Mucosa of stomach (tissue), 1 donor: ENCODE data around the gene HS6ST3.

Experiments
- H3K27me3 ChIP-seq: one replicate; pipeline ENCODE4 v1.7.0; 2013; ENCODE audit warnings: mild to moderate bottlenecking, low read length; ENCODE audit not compliant: control insufficient read depth, insufficient read depth
- H3K36me3 ChIP-seq: one replicate; pipeline ENCODE4 v1.7.0; 2013; ENCODE audit warnings: low read length; ENCODE audit not compliant: control insufficient read depth, insufficient read depth
- H3K4me1 ChIP-seq: one replicate; pipeline ENCODE4 v1.7.0; 2013; ENCODE audit warnings: mild to moderate bottlenecking, low read length; ENCODE audit not compliant: control insufficient read depth, insufficient read depth
- H3K4me3 ChIP-seq: one replicate; pipeline ENCODE4 v1.7.0; 2013; ENCODE audit warnings: low read length
- H3K9ac ChIP-seq: one replicate; pipeline ENCODE4 v1.7.0; 2013; ENCODE audit warnings: mild to moderate bottlenecking, low read length, moderate library complexity
- H3K9me3 ChIP-seq: one replicate; pipeline ENCODE4 v1.7.0; 2013; ENCODE audit warnings: mild to moderate bottlenecking, low read length, moderate library complexity; ENCODE audit not compliant: control insufficient read depth
- donor health status: Pancreatic carcinoma.

HS6ST3 gene

DNA sequence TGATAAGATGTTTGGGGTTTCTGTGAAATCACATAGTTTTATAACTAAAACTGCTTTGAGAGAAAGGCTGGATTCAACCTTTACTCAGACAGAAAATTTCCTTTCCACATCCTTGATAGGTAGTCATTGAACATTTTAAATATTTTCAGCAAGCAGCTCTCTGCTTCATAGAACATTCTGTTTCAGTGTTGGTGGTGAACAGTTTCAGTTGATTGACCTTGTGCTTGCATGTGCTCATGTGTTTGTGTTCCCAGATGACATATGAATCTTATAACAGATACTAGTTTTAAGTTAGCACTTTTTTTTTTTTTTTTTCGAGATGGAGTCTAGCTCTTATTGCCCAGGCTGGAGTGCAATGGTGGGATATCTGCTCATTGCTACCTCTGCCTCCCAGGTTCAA lies 290.1 kb downstream of the HS6ST3 start:
- Histone ChIP-seq H3K9ac (no peak overlapping the region), H3K27me3 (no peaks in the 10 kb centered on the region), H3K4me1 (no peaks in the 10 kb centered on the region), H3K9me3 (no peaks in the 10 kb centered on the region), H3K4me3 (no peak overlapping the region), H3K36me3 (no peaks in the 10 kb centered on the region)

DNA sequence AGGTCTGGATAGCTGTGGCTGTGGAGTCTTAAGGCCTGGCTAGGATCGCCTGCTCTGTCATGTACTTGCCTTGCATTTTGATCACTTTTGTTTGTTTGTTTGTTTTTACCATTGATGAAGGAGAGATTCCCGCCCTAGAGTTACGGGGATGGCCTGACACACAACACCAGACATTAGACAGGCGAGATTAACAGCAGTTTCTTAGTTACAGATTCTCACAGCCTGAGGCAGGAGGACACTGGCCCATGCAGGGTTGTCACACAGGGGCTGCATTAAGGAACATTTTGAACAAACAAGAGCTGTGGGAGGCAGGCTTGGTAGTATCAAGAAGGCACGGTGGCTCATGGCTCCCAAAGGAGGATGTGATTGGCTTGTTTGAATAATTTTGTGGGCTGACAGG lies 291.8 kb downstream of the HS6ST3 start:
- H3K4me3 ChIP-seq: no peak overlapping the region
- H3K4me1 ChIP-seq: no peaks in the 10 kb centered on the region
- H3K36me3 ChIP-seq: no peaks in the 10 kb centered on the region
- H3K9me3 ChIP-seq: no peaks in the 10 kb centered on the region
- no peak overlapping the region for H3K9ac ChIP-seq
- H3K27me3 ChIP-seq: no peaks in the 10 kb centered on the region

DNA sequence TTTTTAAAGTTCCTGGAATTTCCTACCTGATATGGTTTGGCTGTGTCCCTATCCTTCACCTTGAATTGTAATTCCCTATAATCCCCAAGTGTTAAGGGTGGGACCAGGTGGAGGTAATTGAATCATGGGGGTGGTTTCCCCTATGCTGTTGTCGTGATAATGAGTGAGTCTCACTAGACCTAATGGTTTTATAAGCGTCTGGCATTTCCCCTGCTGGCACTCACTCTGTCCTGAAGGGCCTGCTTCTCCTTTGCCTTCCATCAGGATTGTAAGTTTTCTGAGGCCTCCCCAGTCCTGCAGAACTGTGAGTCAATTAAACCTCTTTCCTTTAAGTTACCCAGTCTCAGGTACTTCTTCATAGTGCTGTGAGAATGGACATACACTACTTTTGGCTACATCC lies 298.7 kb downstream of the HS6ST3 start:
- Histone ChIP-seq H3K9ac (no peak overlapping the region), H3K4me1 (no peaks in the 10 kb centered on the region), H3K9me3 (no peaks in the 10 kb centered on the region), H3K36me3 (no peaks in the 10 kb centered on the region), H3K4me3 (no peak overlapping the region), H3K27me3 (no peaks in the 10 kb centered on the region)

DNA sequence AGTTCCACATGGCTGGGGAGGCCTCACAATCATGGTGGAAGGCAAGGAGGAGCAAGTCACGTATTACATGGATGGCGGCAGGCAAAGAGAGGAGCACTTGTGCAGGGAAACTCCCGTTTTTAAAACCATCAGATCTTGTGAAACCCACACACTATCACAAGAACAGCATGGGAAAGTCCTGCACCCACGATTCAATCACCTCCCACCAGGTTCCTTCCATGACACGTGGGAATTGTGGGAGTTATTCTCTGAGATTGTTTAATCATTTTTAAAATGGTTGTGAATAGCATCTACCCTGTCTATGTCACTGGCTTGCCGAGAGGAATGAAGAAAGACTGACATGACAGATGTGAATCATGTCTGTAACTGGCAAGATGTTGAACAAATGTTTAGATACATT lies 301.7 kb downstream of the HS6ST3 start:
- Histone ChIP-seq H3K9ac (no peak overlapping the region), H3K9me3 (no peaks in the 10 kb centered on the region), H3K36me3 (no peaks in the 10 kb centered on the region), H3K27me3 (no peaks in the 10 kb centered on the region), H3K4me1 (no peaks in the 10 kb centered on the region), H3K4me3 (no peak overlapping the region)

DNA sequence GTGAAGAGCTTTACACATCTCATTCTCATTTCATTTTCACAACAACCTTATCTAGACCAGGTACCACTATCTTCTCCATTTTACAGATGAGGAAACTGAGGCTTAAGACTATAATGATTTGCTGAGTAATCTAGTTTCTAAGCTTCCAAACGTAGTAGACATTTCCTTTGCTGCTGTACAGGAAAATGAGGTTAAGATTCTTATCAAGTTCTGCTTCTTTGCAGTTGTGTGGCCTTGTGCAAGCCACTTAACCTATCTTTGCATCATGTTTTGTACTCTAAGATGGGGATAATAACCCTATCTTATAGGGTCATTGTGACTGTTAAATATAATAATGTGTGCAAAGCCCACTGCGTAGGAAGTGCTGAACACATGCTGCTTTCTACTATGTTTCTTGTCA lies 307.9 kb downstream of the HS6ST3 start:
- no peaks in the 10 kb centered on the region for H3K36me3 ChIP-seq
- H3K9me3 ChIP-seq: no peaks in the 10 kb centered on the region
- H3K4me3 ChIP-seq: no peak overlapping the region
- no peak overlapping the region for H3K9ac ChIP-seq
- no peaks in the 10 kb centered on the region for H3K4me1 ChIP-seq
- H3K27me3 ChIP-seq: no peaks in the 10 kb centered on the region

DNA sequence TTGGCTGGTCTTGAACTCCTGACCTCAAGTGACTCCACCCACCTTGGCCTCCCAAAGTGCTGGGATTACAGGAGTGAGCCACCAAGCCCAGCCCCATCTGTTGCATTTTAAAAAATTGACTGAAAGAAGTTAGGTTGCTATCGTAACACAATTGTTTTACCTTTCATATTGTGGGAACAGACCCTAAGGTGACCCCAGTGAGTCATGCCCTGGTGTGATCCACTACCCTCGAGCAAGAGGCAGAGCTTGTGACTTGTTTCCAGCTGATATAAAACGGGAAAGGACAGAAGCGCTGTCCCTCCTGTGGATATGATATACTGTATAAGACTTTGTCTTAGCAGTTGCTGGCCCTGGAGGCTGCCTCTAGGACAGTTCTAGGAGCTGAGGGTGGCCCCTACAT lies 308.6 kb downstream of the HS6ST3 start:
- Histone ChIP-seq H3K9me3 (no peaks in the 10 kb centered on the region), H3K4me3 (no peak overlapping the region), H3K4me1 (no peaks in the 10 kb centered on the region), H3K36me3 (no peaks in the 10 kb centered on the region), H3K27me3 (no peaks in the 10 kb centered on the region), H3K9ac (no peak overlapping the region)

DNA sequence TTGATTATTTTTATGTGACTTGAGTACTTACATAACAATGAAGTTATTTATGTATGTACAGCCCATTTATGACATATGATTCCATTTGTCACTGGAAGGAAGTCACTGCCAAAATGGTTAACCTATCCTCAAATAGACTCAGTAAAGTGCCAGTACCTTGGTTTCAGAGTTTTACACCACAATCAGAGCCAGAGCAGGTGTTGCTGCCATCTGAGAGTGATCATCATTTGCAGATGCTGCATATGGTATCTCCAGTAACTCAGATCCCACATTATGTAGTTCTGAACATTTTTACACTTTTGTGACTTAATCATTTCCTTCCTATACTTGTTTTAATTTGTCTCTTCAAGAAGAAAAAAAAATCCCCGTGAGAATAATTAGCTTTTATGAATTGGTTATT lies 313.3 kb downstream of the HS6ST3 start:
- H3K27me3 ChIP-seq: no peaks in the 10 kb centered on the region
- H3K36me3 ChIP-seq: no peaks in the 10 kb centered on the region
- H3K4me3 ChIP-seq: no peak overlapping the region
- no peaks in the 10 kb centered on the region for H3K9me3 ChIP-seq
- no peak overlapping the region for H3K9ac ChIP-seq
- H3K4me1 ChIP-seq: no peaks in the 10 kb centered on the region

DNA sequence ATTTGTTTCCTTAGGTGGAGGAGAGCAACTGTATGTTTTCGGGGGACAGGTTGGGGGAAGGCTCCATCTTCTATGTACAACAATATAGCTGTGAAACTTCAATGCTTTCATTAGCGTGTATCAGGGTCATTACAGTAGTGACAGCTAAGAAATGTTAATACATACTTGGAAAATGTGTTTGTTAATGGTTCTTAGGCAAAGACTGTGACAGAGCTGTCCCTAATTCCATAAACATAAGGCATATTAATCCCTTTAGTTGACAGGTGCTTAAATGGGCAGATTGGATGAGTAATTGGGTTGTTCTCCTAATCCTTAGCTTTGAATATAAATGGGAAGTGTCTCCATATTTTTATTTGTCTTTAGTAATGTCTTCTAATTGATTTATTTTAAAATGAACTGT lies 313.7 kb downstream of the HS6ST3 start:
- Histone ChIP-seq H3K9ac (no peak overlapping the region), H3K27me3 (no peaks in the 10 kb centered on the region), H3K9me3 (no peaks in the 10 kb centered on the region), H3K36me3 (no peaks in the 10 kb centered on the region), H3K4me3 (no peak overlapping the region), H3K4me1 (no peaks in the 10 kb centered on the region)

DNA sequence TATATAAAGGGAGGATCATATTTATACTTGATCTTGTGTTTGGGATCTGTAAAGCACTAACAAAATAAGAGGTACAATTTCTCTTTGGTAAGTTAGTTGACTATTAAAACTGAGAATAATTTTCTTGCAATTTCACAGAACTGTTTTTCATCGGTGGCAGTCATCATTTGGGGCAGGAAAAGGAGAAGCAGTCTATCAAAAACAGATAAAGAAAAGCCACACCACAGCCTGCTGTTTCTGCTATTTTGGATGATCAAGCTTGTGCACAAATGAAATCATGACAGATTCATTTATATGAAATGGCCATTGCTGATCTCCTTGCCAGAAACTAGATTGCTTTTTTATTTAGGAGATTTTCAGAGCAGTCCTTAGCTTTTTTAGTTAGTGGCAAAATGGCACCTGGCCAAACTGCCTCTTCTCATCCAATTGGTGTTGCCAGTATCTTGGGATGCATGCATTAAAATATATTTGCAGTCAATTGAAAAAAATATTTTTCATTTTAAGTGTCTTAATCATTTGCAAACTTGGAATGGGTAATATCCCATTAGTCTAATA lies 326.0 kb downstream of the HS6ST3 start:
- H3K4me3 ChIP-seq: no peak overlapping the region
- H3K9me3 ChIP-seq: no peaks in the 10 kb centered on the region
- H3K27me3 ChIP-seq: no peaks in the 10 kb centered on the region
- no peak overlapping the region for H3K9ac ChIP-seq
- no peaks in the 10 kb centered on the region for H3K4me1 ChIP-seq
- no peaks in the 10 kb centered on the region for H3K36me3 ChIP-seq

DNA sequence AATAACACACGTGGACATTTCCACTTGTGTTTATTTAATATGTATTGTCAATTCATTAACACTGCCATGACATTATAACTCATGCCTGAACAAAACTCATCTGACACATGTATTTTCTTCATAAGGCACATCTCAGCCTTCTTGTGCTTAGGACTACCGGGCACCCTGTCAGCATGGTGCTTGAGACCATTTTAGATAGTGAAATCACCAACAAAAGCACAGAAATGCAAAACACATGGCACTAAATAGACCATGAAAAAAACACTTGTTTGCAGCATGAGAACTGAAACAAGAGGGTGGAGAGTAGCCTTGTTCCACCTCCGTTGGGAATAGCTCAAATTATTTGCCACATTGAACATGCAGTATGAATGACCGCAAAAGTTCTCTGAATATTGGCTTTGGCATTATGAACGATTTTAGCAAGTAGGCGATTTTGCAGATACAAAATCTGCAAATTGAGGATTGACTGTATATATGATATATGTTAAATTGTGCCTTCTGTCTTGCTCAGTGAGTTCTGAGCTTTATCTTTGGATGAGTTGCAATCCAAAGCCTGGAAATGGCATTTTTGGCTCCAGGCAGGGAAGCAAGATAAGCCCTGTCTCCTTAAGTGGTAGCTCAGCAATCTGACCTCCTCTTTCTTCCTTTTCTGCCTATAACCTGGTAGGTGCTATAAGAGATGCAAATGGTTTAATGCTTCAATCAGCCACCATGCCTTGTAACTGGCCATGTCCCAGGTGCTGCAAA lies 328.2 kb downstream of the HS6ST3 start:
- H3K4me1 ChIP-seq: no peaks in the 10 kb centered on the region
- H3K9me3 ChIP-seq: no peaks in the 10 kb centered on the region
- no peak overlapping the region for H3K9ac ChIP-seq
- no peak overlapping the region for H3K4me3 ChIP-seq
- no peaks in the 10 kb centered on the region for H3K27me3 ChIP-seq
- no peaks in the 10 kb centered on the region for H3K36me3 ChIP-seq

DNA sequence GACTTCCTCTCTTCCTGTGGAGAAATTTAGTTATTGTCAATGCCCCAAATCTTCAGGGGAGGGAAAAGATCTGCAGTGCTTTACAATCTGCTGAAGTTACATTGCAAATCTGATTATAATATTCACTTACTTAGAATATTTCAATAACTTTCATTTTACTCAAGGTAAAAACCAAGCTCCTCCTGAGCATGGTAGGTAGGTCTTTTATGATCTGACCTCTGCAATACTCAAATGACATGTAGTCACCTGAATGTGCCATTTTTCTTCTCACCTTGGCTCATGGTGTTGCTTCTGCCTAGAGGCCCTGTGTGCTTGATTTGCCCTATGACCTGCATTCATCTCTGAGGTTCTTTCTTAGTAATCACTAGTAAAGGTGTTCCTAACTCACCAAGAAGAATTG lies 331.4 kb downstream of the HS6ST3 start:
- H3K9ac ChIP-seq: no peak overlapping the region
- no peaks in the 10 kb centered on the region for H3K36me3 ChIP-seq
- H3K4me3 ChIP-seq: no peak overlapping the region
- H3K4me1 ChIP-seq: no peaks in the 10 kb centered on the region
- no peaks in the 10 kb centered on the region for H3K9me3 ChIP-seq
- no peaks in the 10 kb centered on the region for H3K27me3 ChIP-seq

DNA sequence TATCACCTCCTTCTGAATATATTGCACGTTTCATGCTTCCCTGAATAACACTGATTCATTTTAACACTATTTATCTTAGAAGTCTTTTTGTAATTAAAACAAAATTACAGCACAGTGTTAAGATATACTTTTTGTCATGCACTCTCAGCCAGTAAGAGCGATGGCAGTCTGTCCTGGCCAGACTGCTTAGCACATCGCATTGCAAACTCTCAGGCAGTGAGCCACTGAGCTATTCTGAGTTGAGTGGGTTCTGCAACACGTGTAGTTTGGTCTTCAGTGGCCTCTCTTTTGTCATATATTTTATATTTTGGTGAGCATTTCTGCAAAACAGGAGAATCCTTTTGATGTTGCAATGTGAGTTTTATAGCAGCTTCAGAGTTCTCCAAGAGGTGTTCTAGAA lies 332.1 kb downstream of the HS6ST3 start:
- Histone ChIP-seq H3K4me3 (no peak overlapping the region), H3K9ac (no peak overlapping the region), H3K9me3 (no peaks in the 10 kb centered on the region), H3K27me3 (no peaks in the 10 kb centered on the region), H3K4me1 (no peaks in the 10 kb centered on the region), H3K36me3 (no peaks in the 10 kb centered on the region)

DNA sequence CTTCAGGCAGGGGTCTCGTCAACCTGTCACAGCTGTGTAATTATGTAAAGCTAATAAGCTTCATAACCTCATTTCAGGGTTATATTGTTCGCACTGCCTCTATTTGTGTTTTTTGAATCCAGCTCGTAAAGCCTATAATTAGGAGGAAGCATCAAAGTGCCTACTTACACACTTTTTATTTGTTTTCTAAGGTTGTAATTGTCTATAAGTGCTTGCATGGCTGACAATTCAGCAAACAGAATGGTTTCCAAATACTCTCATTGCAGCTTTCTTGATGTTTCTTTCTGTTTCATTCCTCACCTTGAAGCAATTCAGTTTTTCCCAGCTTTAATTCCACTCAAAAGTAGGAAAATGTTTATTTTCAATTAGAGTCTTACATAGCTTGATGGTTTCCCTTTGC lies 336.3 kb downstream of the HS6ST3 start:
- H3K4me3 ChIP-seq: no peak overlapping the region

More for the DNA sequence above, 336.3 kb downstream of the HS6ST3 start:
- no peaks in the 10 kb centered on the region for H3K9me3 ChIP-seq
- H3K27me3 ChIP-seq: no peaks in the 10 kb centered on the region
- H3K36me3 ChIP-seq: no peaks in the 10 kb centered on the region
- no peaks in the 10 kb centered on the region for H3K4me1 ChIP-seq
- H3K9ac ChIP-seq: no peak overlapping the region
